Liver (tissue), 2 donors: ENCODE data around the gene ZNF213.

Experiments
- CTCF ChIP-seq: fragments of 150-350 bp; IDR thresholded peaks from 2 replicates; pipeline ENCODE4 v1.5.1; 2017; ENCODE audit warnings: improper control_type of control experiment, low read depth, low read length; ENCODE audit not compliant: missing input control
- REST ChIP-seq: IDR thresholded peaks from 2 replicates; pipeline ENCODE4 v1.6.1; 2016; ENCODE audit warnings: antibody characterized with exemption, mild to moderate bottlenecking
- donor health status: healthy.

GRCh38 chr16:3137267-3137666, 2.4 kb downstream of the ZNF213 start:
- no peak for TF ChIP-seq REST
- no peak for TF ChIP-seq CTCF
